Stimulated activated CD4-positive, alpha-beta T cell treated with anti-CD3 and anti-CD28 coated beads, TNF-alpha, amount 100 ng/mL, for 48 hours (primary cell): ENCODE results near the gene FAM184B.
"Not testable (repeated sequence)": the region's sequence is repeated elsewhere in the genome, so short reads cannot be mapped to it uniquely, and the experiment has no call there.

Source experiments
- DNase-seq, 3 donors: peaks; one replicate each; pipeline ENCODE4 v3.0.0-alpha.2; 2020; ENCODE audit warnings: low read depth in 3 of 3

FAM184B gene

GRCh38 chr4:17718471-17718870, 63.0 kb downstream of the FAM184B start:
- no peak for DNase-seq

- no peak for DNase-seq
These were observed 64.1 kb downstream of the FAM184B start for GRCh38 chr4:17717301-17717700.

- no peak for DNase-seq
These were observed 65.9 kb downstream of the FAM184B start for GRCh38 chr4:17715511-17715910.

GRCh38 chr4:17713779-17714178, 67.6 kb downstream of the FAM184B start:
- no peak for DNase-seq

GRCh38 chr4:17712166-17712565, 69.3 kb downstream of the FAM184B start:
- DNase-seq: no peak

- DNase-seq: not testable (repeated sequence)
These were observed 70.2 kb downstream of the FAM184B start for GRCh38 chr4:17711206-17711605.

GRCh38 chr4:17709763-17710068, 71.7 kb downstream of the FAM184B start:
- no peak for DNase-seq

GRCh38 chr4:17708992-17709762, 72.2 kb downstream of the FAM184B start:
- no peak for DNase-seq

GRCh38 chr4:17707671-17708070, 73.8 kb downstream of the FAM184B start:
- no peak for DNase-seq

GRCh38 chr4:17705107-17705506, 76.3 kb downstream of the FAM184B start:
- no peak for DNase-seq

GRCh38 chr4:17704020-17704650, 77.3 kb downstream of the FAM184B start:
- DNase-seq: no peak

GRCh38 chr4:17702641-17703040, 78.8 kb downstream of the FAM184B start:
- DNase-seq: no peak

- no peak for DNase-seq
These were observed 79.5 kb downstream of the FAM184B start for GRCh38 chr4:17701882-17702281.

GRCh38 chr4:17701138-17701839, 80.1 kb downstream of the FAM184B start:
- no peak for DNase-seq

- no peak for DNase-seq
These were observed 82.0 kb downstream of the FAM184B start for GRCh38 chr4:17699380-17699779.

- no peak for DNase-seq
These were observed 83.3 kb downstream of the FAM184B start for GRCh38 chr4:17698116-17698515.

- DNase-seq: no peak
These were observed 86.1 kb downstream of the FAM184B start for GRCh38 chr4:17695341-17695740.

GRCh38 chr4:17694552-17694951, 86.9 kb downstream of the FAM184B start:
- no peak for DNase-seq

- no peak for DNase-seq
These were observed 90.5 kb downstream of the FAM184B start for GRCh38 chr4:17690898-17691297.

- DNase-seq: no peak
These were observed 91.3 kb downstream of the FAM184B start for GRCh38 chr4:17690135-17690534.

GRCh38 chr4:17688011-17688441, 93.4 kb downstream of the FAM184B start:
- DNase-seq: no peak

GRCh38 chr4:17687237-17687857, 94.1 kb downstream of the FAM184B start:
- no peak for DNase-seq
